Astrocyte (in vitro differentiated cells and primary cell): ENCODE data around the gene TFAP2A. TPM values are rescaled to one million over a fixed set of nuclear protein-coding genes. Genes with fewer than 3 reads are reported as not detected.
A peak's percentile ranks its signal among the peaks of the same experiment; 100 is the strongest.

ENCODE experiments used
- DNase-seq: peaks from one replicate; pipeline ENCODE4 v3.0.0-alpha.2; 2010; ENCODE audit warnings: low read depth
- FAIRE-seq: peaks from 2 replicates; lab custom pipeline; 2011; peaks lifted over from hg19 to GRCh38; lab: Jason Lieb, UNC
- H2AFZ ChIP-seq: 2 replicates; pipeline ENCODE4 v1.6.0; 2012; ENCODE audit warnings: low read depth, low read length, inconsistent platforms
- H3K27ac ChIP-seq: 2 replicates; pipeline ENCODE4 v1.5.1; 2011; ENCODE audit warnings: low read depth, low read length, inconsistent platforms
- H3K27me3 ChIP-seq: 2 replicates; pipeline ENCODE4 v1.6.0; 2011; ENCODE audit warnings: low read length, inconsistent platforms; ENCODE audit not compliant: insufficient read depth
- H3K36me3 ChIP-seq: 2 replicates; pipeline ENCODE4 v1.5.1; 2011; ENCODE audit warnings: low read length, inconsistent platforms; ENCODE audit not compliant: insufficient read depth
- H3K4me1 ChIP-seq: 2 replicates; pipeline ENCODE4 v1.5.1; 2011; ENCODE audit warnings: low read length, inconsistent platforms; ENCODE audit not compliant: insufficient read depth
- H3K4me2 ChIP-seq: 2 replicates; pipeline ENCODE4 v1.6.0; 2012; ENCODE audit warnings: low read length, inconsistent platforms
- H3K4me3 ChIP-seq: 2 replicates; pipeline ENCODE4 v1.5.1; 2011; ENCODE audit warnings: low read depth, mild to moderate bottlenecking, low read length, inconsistent platforms; ENCODE audit not compliant: insufficient read depth
- H3K79me2 ChIP-seq: 2 replicates; pipeline ENCODE4 v1.6.0; 2012; ENCODE audit warnings: mild to moderate bottlenecking, low read length, inconsistent platforms; ENCODE audit not compliant: insufficient read depth
- H3K9ac ChIP-seq: 2 replicates; pipeline ENCODE4 v1.6.0; 2012; ENCODE audit warnings: mild to moderate bottlenecking, low read length, inconsistent platforms
- H3K9me3 ChIP-seq: 2 replicates; pipeline ENCODE4 v1.5.1; 2012; ENCODE audit warnings: low read depth, mild to moderate bottlenecking, low read length, inconsistent platforms; ENCODE audit not compliant: insufficient read depth
- H4K20me1 ChIP-seq: 2 replicates; pipeline ENCODE4 v1.6.0; 2012; ENCODE audit warnings: low read length, inconsistent platforms; ENCODE audit not compliant: insufficient read depth
- H3K27ac Mint-ChIP-seq: one replicate; pipeline ENCODE4 v1.8.0; 2021; ENCODE audit warnings: mild to moderate bottlenecking, mixed read lengths; ENCODE audit not compliant: unreplicated experiment
- H3K27me3 Mint-ChIP-seq: one replicate; pipeline ENCODE4 v1.8.0; 2021; ENCODE audit warnings: low read depth, mixed read lengths; ENCODE audit not compliant: unreplicated experiment
- H3K36me3 Mint-ChIP-seq: one replicate; pipeline ENCODE4 v1.8.0; 2021; ENCODE audit warnings: low read depth, mixed read lengths; ENCODE audit not compliant: unreplicated experiment
- H3K4me1 Mint-ChIP-seq: one replicate; pipeline ENCODE4 v1.8.0; 2021; ENCODE audit warnings: low read depth, mixed read lengths; ENCODE audit not compliant: unreplicated experiment
- H3K4me3 Mint-ChIP-seq: one replicate; pipeline ENCODE4 v1.8.0; 2021; ENCODE audit warnings: mild to moderate bottlenecking, moderate library complexity, mixed read lengths; ENCODE audit not compliant: unreplicated experiment
- H3K9me3 Mint-ChIP-seq: one replicate; pipeline ENCODE4 v1.8.0; 2021; ENCODE audit warnings: mild to moderate bottlenecking, mixed read lengths; ENCODE audit not compliant: unreplicated experiment
- EZH2 ChIP-seq: IDR thresholded peaks from 2 replicates; pipeline ENCODE4 v1.6.1; 2012; ENCODE audit warnings: mild to moderate bottlenecking, low read length, inconsistent platforms; ENCODE audit not compliant: insufficient read depth
- total RNA-seq: library from RNA; stranded (reverse); gene quantifications from 2 replicates; pipeline ENCODE4 v1.2.1, GENCODE V29; 2021
- TF ChIP-seq, protein P1 (sequence below): IDR thresholded peaks from 2 replicates; pipeline ENCODE4 v1.5.1; 2011; ENCODE audit warnings: low read depth, mild to moderate bottlenecking, inconsistent platforms, low read length, moderate library complexity; ENCODE audit not compliant: insufficient read depth

Gene TFAP2A
- total RNA-seq, 1 donor from 2014 or later = 6.6 TPM

DNA sequence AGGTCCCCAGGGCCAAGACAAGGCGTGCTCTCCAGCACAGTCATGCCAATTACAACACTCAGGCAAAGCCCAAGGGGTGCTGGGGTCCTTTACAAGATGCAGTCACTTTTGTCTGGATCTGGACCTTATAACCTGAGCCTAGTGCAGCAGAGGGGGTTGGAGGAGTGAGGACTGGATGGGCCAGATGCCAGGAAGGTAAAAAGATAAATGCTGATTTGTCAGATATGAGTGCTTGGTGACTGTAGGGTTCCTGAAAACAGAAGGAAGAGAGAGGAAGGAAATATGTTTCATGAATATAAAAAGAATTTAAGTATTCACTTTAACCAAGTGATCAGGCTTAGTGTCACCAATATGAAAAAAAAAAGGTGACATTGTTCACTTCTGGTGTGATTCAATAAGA lies 43.4 kb upstream of the TFAP2A start:
- no peak overlapping the region for H3K9ac ChIP-seq
- H3K27me3 ChIP-seq = peaks cover 3% of the 10 kb centered on the region
- no peak overlapping the region for H3K4me3 Mint-ChIP-seq
- H3K27ac Mint-ChIP-seq = no peak overlapping the region
- H3K4me1 Mint-ChIP-seq = no peaks in the 10 kb centered on the region
- H3K9me3 Mint-ChIP-seq = peaks cover 3% of the 10 kb centered on the region
- no peaks in the 10 kb centered on the region for H3K4me1 ChIP-seq
- no peaks in the 10 kb centered on the region for H3K9me3 ChIP-seq
- peaks cover 6% of the 10 kb centered on the region for H3K27me3 Mint-ChIP-seq
- no peaks in the 10 kb centered on the region for H3K79me2 ChIP-seq
- no peak overlapping the region for H3K4me3 ChIP-seq
- TF ChIP-seq, protein P1, sequence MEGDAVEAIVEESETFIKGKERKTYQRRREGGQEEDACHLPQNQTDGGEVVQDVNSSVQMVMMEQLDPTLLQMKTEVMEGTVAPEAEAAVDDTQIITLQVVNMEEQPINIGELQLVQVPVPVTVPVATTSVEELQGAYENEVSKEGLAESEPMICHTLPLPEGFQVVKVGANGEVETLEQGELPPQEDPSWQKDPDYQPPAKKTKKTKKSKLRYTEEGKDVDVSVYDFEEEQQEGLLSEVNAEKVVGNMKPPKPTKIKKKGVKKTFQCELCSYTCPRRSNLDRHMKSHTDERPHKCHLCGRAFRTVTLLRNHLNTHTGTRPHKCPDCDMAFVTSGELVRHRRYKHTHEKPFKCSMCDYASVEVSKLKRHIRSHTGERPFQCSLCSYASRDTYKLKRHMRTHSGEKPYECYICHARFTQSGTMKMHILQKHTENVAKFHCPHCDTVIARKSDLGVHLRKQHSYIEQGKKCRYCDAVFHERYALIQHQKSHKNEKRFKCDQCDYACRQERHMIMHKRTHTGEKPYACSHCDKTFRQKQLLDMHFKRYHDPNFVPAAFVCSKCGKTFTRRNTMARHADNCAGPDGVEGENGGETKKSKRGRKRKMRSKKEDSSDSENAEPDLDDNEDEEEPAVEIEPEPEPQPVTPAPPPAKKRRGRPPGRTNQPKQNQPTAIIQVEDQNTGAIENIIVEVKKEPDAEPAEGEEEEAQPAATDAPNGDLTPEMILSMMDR = no peak
- no peak for TF ChIP-seq EZH2
- no peaks in the 10 kb centered on the region for H4K20me1 ChIP-seq
- no peak overlapping the region for H3K4me2 ChIP-seq
- no peak overlapping the region for H3K27ac ChIP-seq
- DNase-seq (no peak), FAIRE-seq (no peak)
- no peaks in the 10 kb centered on the region for H3K36me3 Mint-ChIP-seq
- no peaks in the 10 kb centered on the region for H3K36me3 ChIP-seq
- no peak overlapping the region for H2AFZ ChIP-seq

GRCh38 chr6:10453596-10453995 lies 38.7 kb upstream of the TFAP2A start:
- H3K9me3 ChIP-seq = no peaks in the 10 kb centered on the region
- H3K79me2 ChIP-seq = no peaks in the 10 kb centered on the region
- no peak overlapping the region for H3K4me3 ChIP-seq
- H2AFZ ChIP-seq = no peak overlapping the region
- no peak overlapping the region for H3K4me2 ChIP-seq
- Mint-ChIP-seq H3K27ac (no peak overlapping the region), H3K9me3 (no peaks in the 10 kb centered on the region), H3K27me3 (peaks cover 2% of the 10 kb centered on the region), H3K4me1 (peaks cover 12% of the 10 kb centered on the region), H3K4me3 (no peak overlapping the region), H3K36me3 (no peaks in the 10 kb centered on the region)
- DNase-seq (no peak), FAIRE-seq (no peak)
- no peak overlapping the region for H3K27ac ChIP-seq
- no peak for TF ChIP-seq EZH2
- TF ChIP-seq, protein P1 = no peak
- H3K9ac ChIP-seq = no peak overlapping the region
- no peaks in the 10 kb centered on the region for H3K36me3 ChIP-seq
- H3K4me1 ChIP-seq = peaks cover 10% of the 10 kb centered on the region
- H4K20me1 ChIP-seq = no peaks in the 10 kb centered on the region
- H3K27me3 ChIP-seq = no peaks in the 10 kb centered on the region

GRCh38 chr6:10451828-10452509 lies 37.1 kb upstream of the TFAP2A start:
- peak overlapping the region; percentile 31 for H3K27ac ChIP-seq
- DNase-seq (peak; percentile 90), FAIRE-seq (peak; percentile 50)
- H3K27me3 ChIP-seq = no peaks in the 10 kb centered on the region
- H3K27ac Mint-ChIP-seq = peak overlapping the region; percentile 70
- no peaks in the 10 kb centered on the region for H3K9me3 ChIP-seq
- H3K9me3 Mint-ChIP-seq = no peaks in the 10 kb centered on the region
- H3K4me3 ChIP-seq = no peak overlapping the region
- TF ChIP-seq, protein P1 = no peak
- TF ChIP-seq EZH2 = no peak
- no peaks in the 10 kb centered on the region for H3K36me3 Mint-ChIP-seq
- H3K9ac ChIP-seq = no peak overlapping the region
- H3K4me1 ChIP-seq = peaks cover 10% of the 10 kb centered on the region
- H3K4me3 Mint-ChIP-seq = peak overlapping the region; percentile 21
- H3K36me3 ChIP-seq = no peaks in the 10 kb centered on the region
- peak overlapping the region; percentile 57 for H2AFZ ChIP-seq
- H3K79me2 ChIP-seq = no peaks in the 10 kb centered on the region
- no peaks in the 10 kb centered on the region for H4K20me1 ChIP-seq
- peak overlapping the region; percentile 61 for H3K4me2 ChIP-seq
- H3K27me3 Mint-ChIP-seq = no peaks in the 10 kb centered on the region
- H3K4me1 Mint-ChIP-seq = peaks cover 12% of the 10 kb centered on the region
